ENCODE results near the gene ASB18. TPM values are rescaled to one million over a fixed set of nuclear protein-coding genes. Genes with fewer than 3 reads are reported as not detected.

ASB18 gene
- not detected for total RNA-seq

GRCh38 chr2:236264256-236264655 lies at the start of gene ASB18:
Gene ASB18 (minus strand): TSS chr2:236264406. CDS start chr2:236264345, 61 bp downstream.
- no peaks in the 10 kb centered on the region for H3K9me3 ChIP-seq (ENCODE audit: low read depth, low read length)
- H3K4me3 ChIP-seq (ENCODE audit: low read length) = no peak within 1 kb of the TSS
- H3K4me1 ChIP-seq (ENCODE audit: insufficient read depth, low read length) = no peaks in the 10 kb centered on the region
- H3K27me3 ChIP-seq (ENCODE audit: insufficient read depth, low read length) = no peaks in the 10 kb centered on the region

GRCh38 chr2:236311286-236311685 lies 47.1 kb upstream of the ASB18 start:
- Histone ChIP-seq H3K4me1 (ENCODE audit: insufficient read depth, low read length) (no peaks in the 10 kb centered on the region), H3K4me3 (ENCODE audit: low read length) (no peak overlapping the region), H3K9me3 (ENCODE audit: low read depth, low read length) (peaks cover 12% of the 10 kb centered on the region), H3K27me3 (ENCODE audit: insufficient read depth, low read length) (peaks cover 6% of the 10 kb centered on the region)

GRCh38 chr2:236309669-236310029 lies 45.4 kb upstream of the ASB18 start:
- Histone ChIP-seq H3K9me3 (ENCODE audit: low read depth, low read length) (peaks cover 12% of the 10 kb centered on the region), H3K27me3 (ENCODE audit: insufficient read depth, low read length) (peaks cover 6% of the 10 kb centered on the region), H3K4me1 (ENCODE audit: insufficient read depth, low read length) (no peaks in the 10 kb centered on the region), H3K4me3 (ENCODE audit: low read length) (no peak overlapping the region)

- Histone ChIP-seq H3K27me3 (ENCODE audit: insufficient read depth, low read length) (peaks cover 6% of the 10 kb centered on the region), H3K4me1 (ENCODE audit: insufficient read depth, low read length) (no peaks in the 10 kb centered on the region), H3K4me3 (ENCODE audit: low read length) (no peak overlapping the region)
Measured at GRCh38 chr2:236308855-236309668, 44.9 kb upstream of the ASB18 start.

GRCh38 chr2:236307641-236308040 lies 43.4 kb upstream of the ASB18 start:
- no peaks in the 10 kb centered on the region for H3K9me3 ChIP-seq (ENCODE audit: low read depth, low read length)
- no peak overlapping the region for H3K4me3 ChIP-seq (ENCODE audit: low read length)
- peaks cover 3% of the 10 kb centered on the region for H3K27me3 ChIP-seq (ENCODE audit: insufficient read depth, low read length)
- H3K4me1 ChIP-seq (ENCODE audit: insufficient read depth, low read length) = no peaks in the 10 kb centered on the region

More at GRCh38 chr2:236308855-236309668, 44.9 kb upstream of the ASB18 start:
- peaks cover 12% of the 10 kb centered on the region for H3K9me3 ChIP-seq (ENCODE audit: low read depth, low read length)

- Histone ChIP-seq H3K4me1 (ENCODE audit: insufficient read depth, low read length) (no peaks in the 10 kb centered on the region), H3K9me3 (ENCODE audit: low read depth, low read length) (no peaks in the 10 kb centered on the region), H3K4me3 (ENCODE audit: low read length) (no peak overlapping the region), H3K27me3 (ENCODE audit: insufficient read depth, low read length) (no peaks in the 10 kb centered on the region)
Measured at GRCh38 chr2:236306825-236307540, 42.8 kb upstream of the ASB18 start.

- H3K9me3 ChIP-seq (ENCODE audit: low read depth, low read length) = no peaks in the 10 kb centered on the region
- H3K4me3 ChIP-seq (ENCODE audit: low read length) = no peak overlapping the region
- H3K27me3 ChIP-seq (ENCODE audit: insufficient read depth, low read length) = no peaks in the 10 kb centered on the region
- no peaks in the 10 kb centered on the region for H3K4me1 ChIP-seq (ENCODE audit: insufficient read depth, low read length)
Measured at GRCh38 chr2:236305964-236306605, 41.9 kb upstream of the ASB18 start.

- Histone ChIP-seq H3K4me1 (ENCODE audit: insufficient read depth, low read length) (no peaks in the 10 kb centered on the region), H3K9me3 (ENCODE audit: low read depth, low read length) (no peaks in the 10 kb centered on the region), H3K27me3 (ENCODE audit: insufficient read depth, low read length) (no peaks in the 10 kb centered on the region), H3K4me3 (ENCODE audit: low read length) (no peak overlapping the region)
Measured at GRCh38 chr2:236305531-236305930, 41.3 kb upstream of the ASB18 start.

- H3K9me3 ChIP-seq (ENCODE audit: low read depth, low read length) = no peaks in the 10 kb centered on the region
- no peaks in the 10 kb centered on the region for H3K4me1 ChIP-seq (ENCODE audit: insufficient read depth, low read length)
- no peaks in the 10 kb centered on the region for H3K27me3 ChIP-seq (ENCODE audit: insufficient read depth, low read length)
- H3K4me3 ChIP-seq (ENCODE audit: low read length) = no peak overlapping the region
Measured at GRCh38 chr2:236303935-236304334, 39.7 kb upstream of the ASB18 start.

GRCh38 chr2:236302555-236302954 lies 38.3 kb upstream of the ASB18 start:
- H3K27me3 ChIP-seq (ENCODE audit: insufficient read depth, low read length) = no peaks in the 10 kb centered on the region
- H3K9me3 ChIP-seq (ENCODE audit: low read depth, low read length) = no peaks in the 10 kb centered on the region
- H3K4me1 ChIP-seq (ENCODE audit: insufficient read depth, low read length) = no peaks in the 10 kb centered on the region
- H3K4me3 ChIP-seq (ENCODE audit: low read length) = no peak overlapping the region

GRCh38 chr2:236298924-236299475 lies 34.8 kb upstream of the ASB18 start:
- H3K9me3 ChIP-seq (ENCODE audit: low read depth, low read length) = no peaks in the 10 kb centered on the region
- no peaks in the 10 kb centered on the region for H3K27me3 ChIP-seq (ENCODE audit: insufficient read depth, low read length)
- H3K4me1 ChIP-seq (ENCODE audit: insufficient read depth, low read length) = no peaks in the 10 kb centered on the region
- H3K4me3 ChIP-seq (ENCODE audit: low read length) = no peak overlapping the region

- H3K27me3 ChIP-seq (ENCODE audit: insufficient read depth, low read length) = no peaks in the 10 kb centered on the region
- no peaks in the 10 kb centered on the region for H3K9me3 ChIP-seq (ENCODE audit: low read depth, low read length)
- H3K4me3 ChIP-seq (ENCODE audit: low read length) = no peak overlapping the region
- H3K4me1 ChIP-seq (ENCODE audit: insufficient read depth, low read length) = no peaks in the 10 kb centered on the region
Measured at GRCh38 chr2:236295481-236295880, 31.3 kb upstream of the ASB18 start.

- H3K27me3 ChIP-seq (ENCODE audit: insufficient read depth, low read length) = no peaks in the 10 kb centered on the region
- H3K4me1 ChIP-seq (ENCODE audit: insufficient read depth, low read length) = no peaks in the 10 kb centered on the region
- no peak overlapping the region for H3K4me3 ChIP-seq (ENCODE audit: low read length)
- H3K9me3 ChIP-seq (ENCODE audit: low read depth, low read length) = no peaks in the 10 kb centered on the region
Measured at GRCh38 chr2:236294647-236295046, 30.4 kb upstream of the ASB18 start.

GRCh38 chr2:236293241-236293810 lies 29.1 kb upstream of the ASB18 start:
- Histone ChIP-seq H3K9me3 (ENCODE audit: low read depth, low read length) (no peaks in the 10 kb centered on the region), H3K4me1 (ENCODE audit: insufficient read depth, low read length) (no peaks in the 10 kb centered on the region), H3K27me3 (ENCODE audit: insufficient read depth, low read length) (no peaks in the 10 kb centered on the region), H3K4me3 (ENCODE audit: low read length) (no peak overlapping the region)

GRCh38 chr2:236291911-236292310 lies 27.7 kb upstream of the ASB18 start:
- H3K9me3 ChIP-seq (ENCODE audit: low read depth, low read length) = no peaks in the 10 kb centered on the region
- H3K27me3 ChIP-seq (ENCODE audit: insufficient read depth, low read length) = no peaks in the 10 kb centered on the region
- H3K4me3 ChIP-seq (ENCODE audit: low read length) = no peak overlapping the region
- no peaks in the 10 kb centered on the region for H3K4me1 ChIP-seq (ENCODE audit: insufficient read depth, low read length)

Measured in mononuclear cell (primary cell).